ENCODE measurements around the gene DGUOK.
"Not testable (repeated sequence)": the region's sequence is repeated elsewhere in the genome, so short reads cannot be mapped to it uniquely, and the experiment has no call there.

Gene DGUOK

GRCh38 chr2:73899801-73900336 is 26.8 kb upstream of the DGUOK start:
- in situ Hi-C loops (cut with MboI; ENCODE audit: low sequenced_read_pairs): no loop called here

- in situ Hi-C loops (cut with MboI; ENCODE audit: low sequenced_read_pairs): no loop called here
Measured at GRCh38 chr2:73901143-73901542, 25.5 kb upstream of the DGUOK start.

- in situ Hi-C loops (cut with MboI; ENCODE audit: low sequenced_read_pairs): no loop called here
Measured at GRCh38 chr2:73902284-73902683, 24.4 kb upstream of the DGUOK start.

- in situ Hi-C loops (cut with MboI; ENCODE audit: low sequenced_read_pairs): no loop called here
Measured at GRCh38 chr2:73903313-73903712, 23.4 kb upstream of the DGUOK start.

GRCh38 chr2:73903949-73904613 is 22.6 kb upstream of the DGUOK start:
- in situ Hi-C loops (cut with MboI; ENCODE audit: low sequenced_read_pairs): not testable (repeated sequence)

- in situ Hi-C loops (cut with MboI; ENCODE audit: low sequenced_read_pairs): no loop called here
Measured at GRCh38 chr2:73904952-73905351, 21.7 kb upstream of the DGUOK start.

- in situ Hi-C loops (cut with MboI; ENCODE audit: low sequenced_read_pairs): no loop called here
Measured at GRCh38 chr2:73906847-73907505, 19.7 kb upstream of the DGUOK start.

- in situ Hi-C loops (cut with MboI; ENCODE audit: low sequenced_read_pairs): no loop called here
Measured at GRCh38 chr2:73907840-73908452, 18.7 kb upstream of the DGUOK start.

- in situ Hi-C loops (cut with MboI; ENCODE audit: low sequenced_read_pairs): no loop called here
Measured at GRCh38 chr2:73908689-73909652, 17.7 kb upstream of the DGUOK start.

- in situ Hi-C loops (cut with MboI; ENCODE audit: low sequenced_read_pairs): no loop called here
Measured at GRCh38 chr2:73910873-73911547, 15.7 kb upstream of the DGUOK start.

GRCh38 chr2:73911548-73912208 is 15.0 kb upstream of the DGUOK start:
- in situ Hi-C loops (cut with MboI; ENCODE audit: low sequenced_read_pairs): no loop called here

GRCh38 chr2:73913414-73914054 is 13.1 kb upstream of the DGUOK start:
- in situ Hi-C loops (cut with MboI; ENCODE audit: low sequenced_read_pairs): no loop called here

- in situ Hi-C loops (cut with MboI; ENCODE audit: low sequenced_read_pairs): no loop called here
Measured at GRCh38 chr2:73914667-73915066, 12.0 kb upstream of the DGUOK start.

- in situ Hi-C loops (cut with MboI; ENCODE audit: low sequenced_read_pairs): no loop called here
Measured at GRCh38 chr2:73915437-73915993, 11.2 kb upstream of the DGUOK start.

GRCh38 chr2:73916666-73917065 is 10.0 kb upstream of the DGUOK start:
- in situ Hi-C loops (cut with MboI; ENCODE audit: low sequenced_read_pairs): no loop called here

- in situ Hi-C loops (cut with MboI; ENCODE audit: low sequenced_read_pairs): no loop called here
Measured at GRCh38 chr2:73917296-73917695, 9.4 kb upstream of the DGUOK start.

GRCh38 chr2:73917696-73918207 is 8.9 kb upstream of the DGUOK start:
- in situ Hi-C loops (cut with MboI; ENCODE audit: low sequenced_read_pairs): no loop called here

- in situ Hi-C loops (cut with MboI; ENCODE audit: low sequenced_read_pairs): no loop called here
Measured at GRCh38 chr2:73918856-73919255, 7.8 kb upstream of the DGUOK start.

All from HL-60/S4 treated with retinoic acid at 250 ng/mL for 4 days and 3 days (cell line).